Adrenal gland (tissue), 5 donors: ENCODE results near the gene SECTM1.

Source experiments
- CTCF ChIP-seq, 6 experiments: fragments of 450-650 bp in 4 of 6; fragments of 200-600 bp in 2 of 6; sonication (generic) in 1 of 6; IDR thresholded peaks; 1 replicate in 5 of 6; 2 replicates in 1 of 6; pipeline versions ENCODE4 v1.5.1 to v1.8.0; 2016 to 2021; ENCODE audit warnings: antibody characterized with exemption in 6 of 6, mild to moderate bottlenecking in 2 of 6, moderate library complexity in 1 of 6
- POLR2A ChIP-seq, 2 donors: fragments of 450-650 bp; IDR thresholded peaks; one replicate each; pipeline ENCODE4 v1.6.1; 2017; ENCODE audit warnings: antibody characterized with exemption in 2 of 2, mild to moderate bottlenecking in 2 of 2, moderate library complexity in 1 of 2
- donor health status: DM: no; HTN: no; CAD: no.

GRCh38 chr17:82321947-82322466 is 11.6 kb downstream of the SECTM1 start:
- no peak for TF ChIP-seq CTCF (IDR thresholded peaks at IDR 0.05)
- no peak for TF ChIP-seq POLR2A (IDR thresholded peaks at IDR 0.05)
